Measurements from ENCODE around the gene CCBE1.

DNA sequence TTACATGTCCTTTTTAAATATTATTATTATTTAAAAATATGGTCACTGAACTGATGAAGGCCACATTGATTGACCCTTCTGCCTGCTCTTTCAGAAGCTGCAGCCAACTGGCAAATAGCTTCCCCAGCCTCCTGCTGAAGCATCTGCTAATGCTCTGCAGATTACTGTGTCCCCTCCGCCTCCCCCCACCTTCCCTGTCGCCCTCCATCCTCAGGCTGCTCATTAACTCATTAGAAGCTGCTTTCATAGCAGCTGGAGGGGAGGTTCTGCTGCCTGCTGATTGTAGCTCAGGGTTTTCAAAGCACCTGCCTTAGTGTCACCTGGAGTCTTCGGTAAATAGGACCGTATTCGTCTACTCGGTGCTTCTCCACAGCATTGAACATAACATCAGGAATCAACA is 313.4 kb downstream of the CCBE1 start:
- TF ChIP-seq, protein P1, sequence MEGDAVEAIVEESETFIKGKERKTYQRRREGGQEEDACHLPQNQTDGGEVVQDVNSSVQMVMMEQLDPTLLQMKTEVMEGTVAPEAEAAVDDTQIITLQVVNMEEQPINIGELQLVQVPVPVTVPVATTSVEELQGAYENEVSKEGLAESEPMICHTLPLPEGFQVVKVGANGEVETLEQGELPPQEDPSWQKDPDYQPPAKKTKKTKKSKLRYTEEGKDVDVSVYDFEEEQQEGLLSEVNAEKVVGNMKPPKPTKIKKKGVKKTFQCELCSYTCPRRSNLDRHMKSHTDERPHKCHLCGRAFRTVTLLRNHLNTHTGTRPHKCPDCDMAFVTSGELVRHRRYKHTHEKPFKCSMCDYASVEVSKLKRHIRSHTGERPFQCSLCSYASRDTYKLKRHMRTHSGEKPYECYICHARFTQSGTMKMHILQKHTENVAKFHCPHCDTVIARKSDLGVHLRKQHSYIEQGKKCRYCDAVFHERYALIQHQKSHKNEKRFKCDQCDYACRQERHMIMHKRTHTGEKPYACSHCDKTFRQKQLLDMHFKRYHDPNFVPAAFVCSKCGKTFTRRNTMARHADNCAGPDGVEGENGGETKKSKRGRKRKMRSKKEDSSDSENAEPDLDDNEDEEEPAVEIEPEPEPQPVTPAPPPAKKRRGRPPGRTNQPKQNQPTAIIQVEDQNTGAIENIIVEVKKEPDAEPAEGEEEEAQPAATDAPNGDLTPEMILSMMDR (IDR thresholded peaks at IDR 0.05): no peak
- no peak for TF ChIP-seq POLR2A (IDR thresholded peaks at IDR 0.05)
